Left cardiac atrium (tissue), 4 donors: ENCODE data around the gene MYMX. TPM values are rescaled to one million over a fixed set of nuclear protein-coding genes. Genes with fewer than 3 reads are reported as not detected.

Experiments used
- ATAC-seq, 2 donors: fragments of 200-7000 bp; cut with Tn5 transposase; one replicate each; pipeline ENCODE4 v1.9.1; 2020; ENCODE audit warnings: mild to moderate bottlenecking in 2 of 2, moderate library complexity in 2 of 2
- DNase-seq: peaks from one replicate; pipeline ENCODE4 v3.0.0-alpha.2; 2020
- intact Hi-C, 2 donors: fragments of 100-400 bp; cut with DNase I; formaldehyde crosslinking; loops; one replicate each; pipeline versions ENCODE4 v1.14.1 to v1.15.1; 2022 to 2023
- total RNA-seq, 2 donors: library from RNA; stranded (reverse); fragmentation: NEBNext Ultra II Directional; extraction: Animal tissue kit (Norgen Biotek cat#: 25700); gene quantifications; one replicate each; pipeline ENCODE4 v1.2.1, GENCODE V29; 2021
- donor health status: DM: no; HTN: yes; CAD: no.
- donor health status: DM: no; HTN: yes; CAD: no; lungs with severe emphysema.
- donor health status: DM: yes; HTN: yes; CAD: no.
- donor health status: Dilated cardiomyopathy.

MYMX gene
- total RNA-seq, 2 donors from 2014 or later: 2.4 to 3.8 TPM

DNA sequence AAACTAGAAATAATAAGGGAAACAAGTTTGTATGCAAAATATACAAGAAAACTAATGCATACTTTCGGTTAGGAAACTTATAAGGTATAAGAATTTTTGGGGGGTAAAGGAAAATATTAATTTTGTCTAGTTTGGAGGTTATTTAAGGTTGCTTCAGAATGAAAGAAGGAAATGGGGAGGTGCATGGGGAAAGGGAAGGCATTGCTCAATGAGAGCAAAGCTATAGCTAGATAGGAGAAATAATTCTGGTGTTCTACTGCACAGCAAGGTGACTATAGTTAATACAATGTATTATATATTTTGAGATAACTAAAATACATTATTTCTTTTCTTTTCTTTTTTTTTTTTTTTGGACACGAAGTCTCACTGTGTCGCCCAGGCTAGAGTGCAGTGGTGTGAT lies 5.4 kb upstream of the MYMX start:
- DNase-seq (no peak), ATAC-seq (no peak)
- intact Hi-C loops: no loop called here

DNA sequence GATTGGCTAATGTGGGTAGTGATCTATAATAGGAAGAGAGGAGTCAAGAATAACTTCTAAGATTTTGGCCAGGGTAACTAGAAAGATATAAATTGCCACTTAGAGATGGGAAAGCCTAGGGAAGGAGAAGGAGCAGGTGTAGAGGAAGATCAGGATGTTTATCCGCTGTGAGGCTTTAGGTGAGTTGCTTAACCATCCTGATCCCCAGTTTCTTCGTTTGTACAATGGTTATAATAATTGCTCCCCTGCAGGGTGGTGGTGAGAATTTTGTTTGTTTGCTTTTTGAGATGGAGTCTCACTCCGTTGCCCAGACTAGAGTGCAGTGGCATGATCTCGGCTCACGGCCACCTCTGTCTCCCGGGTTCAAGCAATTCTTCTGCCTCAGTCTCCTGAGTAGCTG lies 2.4 kb upstream of the MYMX start:
- intact Hi-C loops: no loop called here
- no peak for ATAC-seq

GRCh38 chr6:44217332-44218143 lies 812 bp downstream of the MYMX start:
- ATAC-seq: peak; percentile 1 to 29
- intact Hi-C loops: loop anchor here in 1 of 2 donors (5.0 kb wide), 1 partner anchor 45 kb away; no protein-coding TSS in a partner anchor
- peak; percentile 59 for DNase-seq

More for the DNA sequence above, 2.4 kb upstream of the MYMX start:
- DNase-seq: no peak

GRCh38 chr6:44219053-44219814 lies 2.5 kb downstream of the MYMX start:
- intact Hi-C loops: loop anchor here in 1 of 2 donors (5.0 kb wide), 1 partner anchor 47 kb away; no protein-coding TSS in a partner anchor
- DNase-seq (peak; percentile 91), ATAC-seq (peak; percentile 68 to 81)

- ATAC-seq (no peak), DNase-seq (no peak)
- intact Hi-C loops: loop anchor here in 1 of 2 donors (5.0 kb wide), 1 partner anchor 48 kb away; no protein-coding TSS in a partner anchor
Measured at GRCh38 chr6:44219815-44220784, 3.4 kb downstream of the MYMX start.

DNA sequence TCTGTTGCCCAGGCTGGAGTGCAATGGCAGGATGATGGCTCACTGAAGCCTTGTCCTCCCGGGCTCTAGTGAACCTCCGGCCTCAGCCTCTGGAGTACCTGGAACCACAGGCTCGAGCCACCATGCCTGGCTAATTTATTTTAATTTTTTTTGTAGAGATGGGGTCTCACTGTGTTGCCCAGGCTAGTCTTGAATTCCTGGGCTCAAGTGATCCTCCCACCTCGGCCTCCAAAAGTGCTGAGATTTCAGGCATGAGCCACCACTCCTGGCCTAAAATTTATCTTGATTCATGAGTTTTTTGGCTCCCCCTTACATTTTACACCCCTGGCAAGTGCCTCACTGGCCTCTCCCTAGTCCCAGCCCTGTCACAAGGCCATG lies 4.2 kb downstream of the MYMX start:
- intact Hi-C loops: no loop called here
- no peak for ATAC-seq
- DNase-seq: no peak

- DNase-seq (peak; percentile 93), ATAC-seq (peak; percentile 53 to 63)
- intact Hi-C loops: no loop called here
Measured at GRCh38 chr6:44221291-44221960, 4.7 kb downstream of the MYMX start.

- intact Hi-C loops: no loop called here
- ATAC-seq (no peak), DNase-seq (no peak)
Measured at GRCh38 chr6:44221961-44222335, 5.2 kb downstream of the MYMX start.

DNA sequence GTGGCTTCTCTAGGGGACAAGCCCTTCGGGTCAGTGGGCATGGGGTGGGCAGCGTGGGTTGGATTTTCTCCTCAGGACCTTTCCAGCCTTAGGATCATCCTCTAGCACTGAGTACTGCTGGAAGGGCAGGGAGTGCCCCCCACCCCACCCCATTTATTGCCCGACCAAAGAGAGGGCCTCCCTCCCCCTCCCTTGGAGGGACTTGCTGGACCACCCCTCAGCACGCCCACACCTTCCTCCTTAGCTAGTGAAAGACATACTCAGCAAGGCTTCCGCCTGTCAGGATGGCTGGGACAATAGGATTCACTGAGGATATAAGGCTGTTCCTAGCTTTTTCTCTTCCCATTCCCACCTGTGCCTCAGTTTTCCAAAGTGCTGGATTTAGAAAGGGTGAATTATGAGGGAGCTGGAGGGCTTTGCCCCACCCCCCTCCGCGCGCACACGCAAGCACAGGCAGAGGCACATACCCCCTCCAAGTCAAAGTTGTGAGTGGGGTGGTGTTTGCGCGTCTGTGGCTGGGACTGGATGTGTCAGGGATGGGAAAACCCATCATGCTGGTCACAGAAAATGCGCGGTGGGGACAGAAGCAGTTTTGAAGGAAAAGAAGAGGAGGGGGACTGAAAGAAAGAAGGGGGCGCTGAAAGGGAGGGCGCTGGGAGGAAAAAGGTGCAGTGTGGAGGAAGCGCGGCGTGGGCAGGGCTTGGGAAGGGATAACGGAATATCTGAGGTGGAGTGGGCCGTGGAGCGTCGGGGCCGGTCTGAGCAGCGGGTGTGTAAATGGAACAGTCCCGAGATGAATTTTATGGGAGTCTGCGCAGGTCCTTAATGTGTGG lies 6.0 kb downstream of the MYMX start:
- DNase-seq (no peak), ATAC-seq (no peak)
- intact Hi-C loops: no loop called here

- intact Hi-C loops: no loop called here
- peak; percentile 39 to 49 for ATAC-seq
- peak; percentile 81 for DNase-seq
Measured at GRCh38 chr6:44223319-44224028, 6.7 kb downstream of the MYMX start, which contains the start of gene SLC29A1. SLC29A1 (plus strand) TSS chr6:44223595; CDS start chr6:44227314, 3,719 bp downstream.

GRCh38 chr6:44224029-44224964 lies 7.6 kb downstream of the MYMX start:
- intact Hi-C loops: no loop called here
- ATAC-seq (no peak), DNase-seq (no peak)

DNA sequence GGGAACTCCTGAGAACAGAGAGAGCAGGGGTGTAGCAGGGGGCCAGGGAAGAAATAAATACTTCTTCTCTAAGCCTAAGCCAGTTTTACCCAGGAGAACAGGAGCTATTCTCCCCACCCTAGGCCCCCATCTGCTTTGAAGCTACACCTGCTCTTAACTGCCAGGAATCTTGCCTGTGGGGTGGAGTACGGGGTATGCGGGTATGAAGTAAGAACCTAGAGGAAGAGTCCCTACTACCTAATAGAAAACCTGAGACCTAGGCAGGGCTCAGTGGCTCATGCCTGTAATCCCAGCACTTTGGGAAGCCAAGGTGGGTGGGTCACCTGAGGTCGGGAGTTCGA lies 8.2 kb downstream of the MYMX start:
- no peak for DNase-seq
- intact Hi-C loops: no loop called here

DNA sequence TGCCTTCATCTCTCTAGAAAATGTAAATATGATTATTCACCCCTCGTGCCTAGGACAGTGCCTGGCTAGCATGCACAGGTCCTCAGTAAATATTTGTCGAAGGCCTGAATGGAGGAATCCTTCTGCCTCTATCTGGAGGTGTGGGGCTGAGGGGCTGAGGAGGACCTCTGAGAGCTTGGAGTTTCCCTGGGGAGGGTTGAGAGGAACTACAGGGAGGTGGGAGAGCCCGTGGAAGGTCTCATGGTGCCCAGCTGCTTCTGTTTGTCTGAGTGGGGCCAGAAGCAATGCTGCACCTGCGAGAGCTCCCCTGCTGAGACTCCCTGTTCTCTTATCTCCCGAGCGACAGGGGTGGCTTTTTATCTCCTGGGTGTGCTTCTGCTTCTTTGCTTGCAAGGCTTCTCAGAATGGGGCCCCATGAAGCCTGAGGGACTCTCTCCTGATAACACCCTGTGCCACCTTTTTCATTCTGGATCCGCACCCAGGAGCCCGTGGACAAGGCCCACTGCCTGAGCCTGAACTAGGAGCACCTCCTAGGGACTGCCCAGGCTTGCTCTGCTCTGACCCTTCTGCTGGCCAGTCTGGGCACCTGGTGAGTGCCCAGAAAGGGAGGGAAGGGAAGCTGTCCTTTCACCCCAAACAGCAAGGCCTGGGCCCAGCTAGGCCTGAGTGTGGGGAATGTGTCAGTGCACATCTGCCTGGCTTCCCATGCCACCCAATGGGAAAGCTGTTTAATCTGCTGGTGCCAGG lies 9.0 kb downstream of the MYMX start:
- no peak for ATAC-seq
- DNase-seq: no peak
- intact Hi-C loops: no loop called here

More for the DNA sequence above, 8.2 kb downstream of the MYMX start:
- ATAC-seq: no peak

GRCh38 chr6:44226368-44227147 lies 9.8 kb downstream of the MYMX start:
- ATAC-seq (peak; percentile 10), DNase-seq (no peak)
- intact Hi-C loops: no loop called here
